Measurements from ENCODE around the gene PFKP. TPM values are rescaled to one million over a fixed set of nuclear protein-coding genes. Genes with fewer than 3 reads are reported as not detected.

Gene PFKP
- total RNA-seq, 2 donors from 2014 or later = 58.0 to 82.3 TPM

DNA sequence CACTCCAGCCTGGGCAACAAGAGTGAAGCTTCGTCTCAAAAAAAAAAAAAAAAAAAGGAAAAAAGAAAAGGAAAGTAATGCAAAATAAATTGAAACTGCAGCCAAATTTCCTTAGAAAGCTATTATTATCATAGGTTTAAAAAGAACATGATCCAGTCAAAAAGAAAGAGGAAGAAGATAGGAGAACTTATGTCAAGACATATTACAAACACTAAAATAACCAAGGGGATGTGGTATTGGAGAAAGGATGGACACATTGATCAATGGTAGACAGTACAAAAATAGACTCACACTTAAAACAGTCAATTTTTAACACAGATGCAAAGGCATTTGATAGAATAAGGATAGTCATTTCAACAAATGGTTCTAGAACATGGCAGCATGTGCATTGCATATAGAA, 27.3 kb upstream of the PFKP start:
- H3K36me3 ChIP-seq (ENCODE audit: control insufficient read depth, insufficient read depth, low read length) = no peaks in the 10 kb centered on the region
- no peaks in the 10 kb centered on the region for H3K4me1 ChIP-seq (ENCODE audit: control insufficient read depth, insufficient read depth, low read length)
- Mint-ChIP-seq H3K36me3 (ENCODE audit: low read depth) (no peaks in the 10 kb centered on the region), H3K27ac (no peak overlapping the region), H3K4me3 (no peak overlapping the region), H3K9me3 (peaks cover 24% of the 10 kb centered on the region), H3K27me3 (ENCODE audit: insufficient read depth) (no peaks in the 10 kb centered on the region), H3K4me1 (peaks cover 3% of the 10 kb centered on the region)
- WGBS, 2 experiments (ENCODE audit: insufficient coverage in 1 of 2, insufficient read length in 1 of 2) = 71 to 83% methylated on average over 1 of the region's 1 CpG
- H3K9me3 ChIP-seq (ENCODE audit: control insufficient read depth, low read length) = no peaks in the 10 kb centered on the region
- no peak overlapping the region for H3K27ac ChIP-seq (ENCODE audit: low read depth, low read length)
- no peaks in the 10 kb centered on the region for H3K27me3 ChIP-seq (ENCODE audit: control insufficient read depth, insufficient read depth, low read length, poor library complexity, severe bottlenecking)
- no peak overlapping the region for H3K4me3 ChIP-seq (ENCODE audit: low read length)
- DNase-seq = no peak
- no peak overlapping the region for H3K9ac ChIP-seq (ENCODE audit: extremely low read depth, low read length, poor library complexity, severe bottlenecking)
- TF ChIP-seq, protein P1, sequence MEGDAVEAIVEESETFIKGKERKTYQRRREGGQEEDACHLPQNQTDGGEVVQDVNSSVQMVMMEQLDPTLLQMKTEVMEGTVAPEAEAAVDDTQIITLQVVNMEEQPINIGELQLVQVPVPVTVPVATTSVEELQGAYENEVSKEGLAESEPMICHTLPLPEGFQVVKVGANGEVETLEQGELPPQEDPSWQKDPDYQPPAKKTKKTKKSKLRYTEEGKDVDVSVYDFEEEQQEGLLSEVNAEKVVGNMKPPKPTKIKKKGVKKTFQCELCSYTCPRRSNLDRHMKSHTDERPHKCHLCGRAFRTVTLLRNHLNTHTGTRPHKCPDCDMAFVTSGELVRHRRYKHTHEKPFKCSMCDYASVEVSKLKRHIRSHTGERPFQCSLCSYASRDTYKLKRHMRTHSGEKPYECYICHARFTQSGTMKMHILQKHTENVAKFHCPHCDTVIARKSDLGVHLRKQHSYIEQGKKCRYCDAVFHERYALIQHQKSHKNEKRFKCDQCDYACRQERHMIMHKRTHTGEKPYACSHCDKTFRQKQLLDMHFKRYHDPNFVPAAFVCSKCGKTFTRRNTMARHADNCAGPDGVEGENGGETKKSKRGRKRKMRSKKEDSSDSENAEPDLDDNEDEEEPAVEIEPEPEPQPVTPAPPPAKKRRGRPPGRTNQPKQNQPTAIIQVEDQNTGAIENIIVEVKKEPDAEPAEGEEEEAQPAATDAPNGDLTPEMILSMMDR (conservative IDR thresholded peaks at IDR 0.05) = no peak

DNA sequence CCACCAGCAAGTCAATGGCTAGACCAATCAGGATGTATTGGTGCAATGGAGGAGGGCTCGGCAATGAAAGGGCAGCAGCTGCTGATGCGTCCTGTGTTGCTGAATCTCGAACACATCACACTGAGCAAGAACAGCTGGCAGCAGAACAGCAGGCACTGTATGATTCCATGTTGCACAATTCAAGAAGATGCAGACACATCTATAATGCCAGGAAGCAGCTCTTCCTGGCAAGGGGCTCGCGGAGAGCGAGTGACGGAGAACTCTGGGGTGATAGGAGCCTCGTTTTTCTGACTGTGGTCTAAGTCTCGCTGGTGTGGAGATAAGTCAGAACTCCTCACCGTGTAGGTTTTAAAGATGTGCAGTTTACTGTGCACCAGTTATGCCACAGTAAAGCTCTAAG, 24.8 kb upstream of the PFKP start:
- TF ChIP-seq, protein P1 (conservative IDR thresholded peaks at IDR 0.05) = no peak
- H3K27me3 Mint-ChIP-seq (ENCODE audit: insufficient read depth) = no peaks in the 10 kb centered on the region
- no peak overlapping the region for H3K9ac ChIP-seq (ENCODE audit: extremely low read depth, low read length, poor library complexity, severe bottlenecking)
- peaks cover 7% of the 10 kb centered on the region for H3K4me1 Mint-ChIP-seq
- no peak overlapping the region for H3K27ac ChIP-seq (ENCODE audit: low read depth, low read length)
- no peak overlapping the region for H3K4me3 Mint-ChIP-seq
- no peaks in the 10 kb centered on the region for H3K9me3 ChIP-seq (ENCODE audit: control insufficient read depth, low read length)
- no peak overlapping the region for H3K27ac Mint-ChIP-seq
- no peak for DNase-seq
- no peaks in the 10 kb centered on the region for H3K27me3 ChIP-seq (ENCODE audit: control insufficient read depth, insufficient read depth, low read length, poor library complexity, severe bottlenecking)
- no peaks in the 10 kb centered on the region for H3K36me3 ChIP-seq (ENCODE audit: control insufficient read depth, insufficient read depth, low read length)
- WGBS, 2 experiments (ENCODE audit: insufficient coverage in 1 of 2, insufficient read length in 1 of 2) = 93 to 96% methylated on average over 8 to 10 of the region's 10 CpGs
- no peak overlapping the region for H3K4me3 ChIP-seq (ENCODE audit: low read length)
- no peaks in the 10 kb centered on the region for H3K36me3 Mint-ChIP-seq (ENCODE audit: low read depth)
- H3K9me3 Mint-ChIP-seq = peaks cover 22% of the 10 kb centered on the region
- H3K4me1 ChIP-seq (ENCODE audit: control insufficient read depth, insufficient read depth, low read length) = no peaks in the 10 kb centered on the region

DNA sequence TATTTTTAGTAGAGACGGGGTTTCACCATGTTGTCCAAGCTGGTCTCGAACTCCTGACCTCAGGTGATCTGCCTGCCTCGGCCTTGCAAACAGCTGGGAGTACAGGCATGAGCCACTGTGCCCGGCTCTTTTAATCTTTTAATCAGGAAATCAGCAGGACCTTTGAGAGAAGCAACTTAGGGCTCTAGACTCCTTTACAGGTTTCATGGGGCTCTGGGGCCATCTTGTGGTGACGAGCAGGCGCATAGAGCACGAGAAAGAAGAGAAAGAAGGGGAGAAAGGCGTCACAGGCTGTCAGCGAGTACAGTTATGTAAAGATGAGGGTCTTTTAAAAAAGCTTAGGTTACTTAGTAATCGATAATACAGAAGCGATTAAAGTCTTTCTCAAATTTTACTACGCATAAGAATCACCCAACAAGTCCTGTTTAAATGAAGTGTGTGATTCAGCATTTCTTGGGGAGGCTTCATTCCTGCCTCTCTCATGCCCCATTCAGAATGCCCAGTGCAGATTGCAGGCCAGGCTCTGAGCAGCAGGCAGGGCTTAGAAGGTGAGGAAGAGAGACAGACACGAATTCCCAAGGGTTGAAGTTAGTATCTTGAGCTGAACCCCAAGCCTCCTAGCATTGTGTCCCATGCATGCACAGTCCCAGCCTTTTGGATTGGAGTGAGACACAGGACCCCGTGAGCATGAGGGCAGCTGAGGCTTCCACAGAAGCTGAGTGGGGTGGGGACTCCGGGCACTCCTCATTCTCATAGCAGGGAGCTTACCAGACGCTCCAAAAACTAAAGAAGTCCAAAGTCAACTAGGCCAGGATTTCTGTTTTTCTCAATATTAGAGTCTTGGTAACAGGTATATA, 23.6 kb upstream of the PFKP start:
- WGBS, 2 experiments (ENCODE audit: insufficient coverage in 1 of 2, insufficient read length in 1 of 2) = 33 to 65% methylated on average over 6 to 16 of the region's 16 CpGs
- Histone ChIP-seq H3K27ac (ENCODE audit: low read depth, low read length) (no peak overlapping the region), H3K9ac (ENCODE audit: extremely low read depth, low read length, poor library complexity, severe bottlenecking) (no peak overlapping the region)

More for the DNA sequence above, 23.6 kb upstream of the PFKP start:
- H3K9me3 ChIP-seq (ENCODE audit: control insufficient read depth, low read length) = no peaks in the 10 kb centered on the region
- TF ChIP-seq, protein P1 (conservative IDR thresholded peaks at IDR 0.05) = peak; percentile 94
- no peaks in the 10 kb centered on the region for H3K36me3 ChIP-seq (ENCODE audit: control insufficient read depth, insufficient read depth, low read length)
- no peak overlapping the region for H3K4me3 Mint-ChIP-seq
- H3K4me1 Mint-ChIP-seq = peaks cover 7% of the 10 kb centered on the region
- H3K27ac Mint-ChIP-seq = no peak overlapping the region
- H3K4me1 ChIP-seq (ENCODE audit: control insufficient read depth, insufficient read depth, low read length) = no peaks in the 10 kb centered on the region
- peaks cover 17% of the 10 kb centered on the region for H3K9me3 Mint-ChIP-seq
- no peaks in the 10 kb centered on the region for H3K36me3 Mint-ChIP-seq (ENCODE audit: low read depth)
- no peaks in the 10 kb centered on the region for H3K27me3 Mint-ChIP-seq (ENCODE audit: insufficient read depth)
- H3K27me3 ChIP-seq (ENCODE audit: control insufficient read depth, insufficient read depth, low read length, poor library complexity, severe bottlenecking) = no peaks in the 10 kb centered on the region
- peak; percentile 89 for DNase-seq
- H3K4me3 ChIP-seq (ENCODE audit: low read length) = no peak overlapping the region
